Measurements from ENCODE around the gene ABCD1. TPM values are rescaled to one million over a fixed set of nuclear protein-coding genes. Genes with fewer than 3 reads are reported as not detected.
"Not testable (repeated sequence)": the region's sequence is repeated elsewhere in the genome, so short reads cannot be mapped to it uniquely, and the experiment has no call there.

The ABCD1 gene
- total and polyA plus RNA-seq, 9 donors: 1.4 to 11.1 (median 8.3) TPM

DNA sequence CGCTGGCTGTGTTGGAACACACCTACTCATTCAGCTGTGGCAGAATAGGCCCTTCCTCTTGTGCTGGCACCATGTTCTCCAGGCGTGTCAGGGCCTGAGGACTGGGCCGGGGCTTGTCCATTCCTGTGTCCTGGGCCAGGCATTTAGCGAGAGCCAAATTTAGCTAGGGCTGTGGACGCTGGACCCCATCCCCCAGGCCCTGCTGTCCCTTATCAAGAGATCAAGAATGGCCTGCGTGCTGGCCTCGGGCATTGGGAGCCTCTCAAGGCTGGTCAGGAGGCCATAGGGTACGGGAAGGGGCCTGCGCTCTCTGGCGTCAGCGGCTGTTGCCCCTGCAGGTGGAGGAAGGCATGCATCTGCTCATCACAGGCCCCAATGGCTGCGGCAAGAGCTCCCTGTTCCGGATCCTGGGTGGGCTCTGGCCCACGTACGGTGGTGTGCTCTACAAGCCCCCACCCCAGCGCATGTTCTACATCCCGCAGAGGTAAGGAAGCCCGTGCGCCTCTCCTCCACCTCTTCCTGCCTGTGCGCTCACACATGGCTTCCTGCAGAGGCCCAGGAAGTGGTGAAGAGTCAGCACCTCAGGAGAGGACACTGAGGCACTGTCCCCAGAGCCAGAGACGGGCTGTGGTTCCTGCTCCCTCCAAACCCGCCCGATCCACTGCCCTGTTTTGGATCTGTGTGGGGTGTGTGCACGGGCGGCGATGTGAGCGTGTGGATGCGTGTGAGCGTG is 15.3 kb downstream of the ABCD1 start:
- no peak for DNase-seq
- Histone ChIP-seq H3K36me3 (no peaks in the 10 kb centered on the region), H3K9me3 (no peaks in the 10 kb centered on the region)

GRCh38 chrX:153740631-153741222 is 16.1 kb downstream of the ABCD1 start:
- WGBS, 3 donors: 85 to 90% (median 86%) methylated on average over 12 to 16 of the region's 16 CpGs
- intact Hi-C loops (cut with DNase I): no loop called here
- no peak for TF ChIP-seq POLR2A (IDR thresholded peaks at IDR 0.05)
- TF ChIP-seq, protein P1, sequence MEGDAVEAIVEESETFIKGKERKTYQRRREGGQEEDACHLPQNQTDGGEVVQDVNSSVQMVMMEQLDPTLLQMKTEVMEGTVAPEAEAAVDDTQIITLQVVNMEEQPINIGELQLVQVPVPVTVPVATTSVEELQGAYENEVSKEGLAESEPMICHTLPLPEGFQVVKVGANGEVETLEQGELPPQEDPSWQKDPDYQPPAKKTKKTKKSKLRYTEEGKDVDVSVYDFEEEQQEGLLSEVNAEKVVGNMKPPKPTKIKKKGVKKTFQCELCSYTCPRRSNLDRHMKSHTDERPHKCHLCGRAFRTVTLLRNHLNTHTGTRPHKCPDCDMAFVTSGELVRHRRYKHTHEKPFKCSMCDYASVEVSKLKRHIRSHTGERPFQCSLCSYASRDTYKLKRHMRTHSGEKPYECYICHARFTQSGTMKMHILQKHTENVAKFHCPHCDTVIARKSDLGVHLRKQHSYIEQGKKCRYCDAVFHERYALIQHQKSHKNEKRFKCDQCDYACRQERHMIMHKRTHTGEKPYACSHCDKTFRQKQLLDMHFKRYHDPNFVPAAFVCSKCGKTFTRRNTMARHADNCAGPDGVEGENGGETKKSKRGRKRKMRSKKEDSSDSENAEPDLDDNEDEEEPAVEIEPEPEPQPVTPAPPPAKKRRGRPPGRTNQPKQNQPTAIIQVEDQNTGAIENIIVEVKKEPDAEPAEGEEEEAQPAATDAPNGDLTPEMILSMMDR (IDR thresholded peaks at IDR 0.05): no peak
- TF ChIP-seq EP300 (IDR thresholded peaks at IDR 0.05): no peak
- peaks cover 2% of the 10 kb centered on the region for H3K4me1 ChIP-seq (ENCODE audit: insufficient read depth)
- no peak overlapping the region for H3K27ac ChIP-seq
- no peaks in the 10 kb centered on the region for H3K9me3 ChIP-seq
- H3K36me3 ChIP-seq: no peaks in the 10 kb centered on the region
- no peaks in the 10 kb centered on the region for H3K27me3 ChIP-seq
- H3K4me3 ChIP-seq: no peak overlapping the region
- DNase-seq: no peak

More for the DNA sequence above, 15.3 kb downstream of the ABCD1 start:
- Histone ChIP-seq H3K27me3 (no peaks in the 10 kb centered on the region), H3K27ac (no peak overlapping the region), H3K4me1 (ENCODE audit: insufficient read depth) (peaks cover 2% of the 10 kb centered on the region), H3K4me3 (no peak overlapping the region)
- WGBS, 3 donors: 87 to 90% (median 89%) methylated on average over 28 to 29 of the region's 29 CpGs
- TF ChIP-seq POLR2A (IDR thresholded peaks at IDR 0.05) (no peak), EP300 (IDR thresholded peaks at IDR 0.05) (no peak)
- TF ChIP-seq, protein P1 (IDR thresholded peaks at IDR 0.05): no peak
- intact Hi-C loops (cut with DNase I): no loop called here

DNA sequence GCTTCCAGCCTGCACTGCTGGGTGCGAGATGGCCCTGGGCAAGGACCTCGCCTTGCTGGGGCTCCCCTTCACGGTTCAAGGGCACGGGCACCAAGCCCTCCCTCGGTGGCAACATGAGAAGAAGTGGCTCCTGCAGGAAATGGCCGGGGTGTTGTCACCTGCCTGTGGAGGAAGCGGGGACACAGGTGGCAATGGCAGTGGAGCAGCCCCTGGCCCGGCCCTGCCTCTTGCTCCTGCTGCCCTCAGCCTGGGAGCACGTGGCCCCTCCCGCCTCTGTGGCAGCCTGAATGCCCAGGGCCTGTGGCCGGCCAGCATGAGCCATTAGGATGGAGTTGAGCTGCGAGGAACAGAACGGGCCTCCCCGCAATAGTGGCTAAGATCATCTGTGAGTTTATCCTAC is 16.8 kb downstream of the ABCD1 start:
- Histone ChIP-seq H3K4me3 (no peak overlapping the region), H3K4me1 (ENCODE audit: insufficient read depth) (peaks cover 2% of the 10 kb centered on the region), H3K27ac (no peak overlapping the region), H3K9me3 (no peaks in the 10 kb centered on the region), H3K36me3 (no peaks in the 10 kb centered on the region), H3K27me3 (no peaks in the 10 kb centered on the region)
- WGBS, 3 donors: 83 to 91% (median 88%) methylated on average over 14 of the region's 14 CpGs
- no peak for DNase-seq
- intact Hi-C loops (cut with DNase I): no loop called here
- TF ChIP-seq EP300 (IDR thresholded peaks at IDR 0.05): no peak
- TF ChIP-seq POLR2A (IDR thresholded peaks at IDR 0.05): no peak
- TF ChIP-seq, protein P1 (IDR thresholded peaks at IDR 0.05): no peak

DNA sequence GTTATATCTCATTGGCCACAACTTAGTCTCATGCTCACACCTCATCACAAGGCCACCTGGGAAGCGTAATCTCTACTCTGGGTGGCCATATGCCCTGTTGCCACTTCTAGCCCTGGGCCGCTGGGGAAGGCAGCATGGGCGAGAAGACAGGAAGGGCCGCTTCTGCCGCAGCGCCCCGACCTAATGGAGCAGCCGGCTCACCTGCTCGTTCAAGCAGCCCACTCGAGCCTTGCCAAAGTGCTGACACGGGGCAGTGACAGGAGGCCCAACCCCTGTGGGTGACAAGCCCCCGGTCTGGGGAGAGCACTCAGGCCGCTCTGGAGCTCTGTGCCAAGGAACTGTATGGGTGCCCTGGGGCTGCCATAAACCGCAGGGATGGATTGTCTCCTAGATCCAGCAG is 17.5 kb downstream of the ABCD1 start:
- H3K36me3 ChIP-seq; DNase-seq; H3K27ac ChIP-seq; intact Hi-C loops (cut with DNase I); H3K9me3 ChIP-seq; H3K4me1 ChIP-seq (ENCODE audit: insufficient read depth); H3K4me3 ChIP-seq; H3K27me3 ChIP-seq: not testable (repeated sequence)
- WGBS, 3 donors: 90 to 94% (median 93%) methylated on average over 9 to 14 of the region's 14 CpGs

DNA sequence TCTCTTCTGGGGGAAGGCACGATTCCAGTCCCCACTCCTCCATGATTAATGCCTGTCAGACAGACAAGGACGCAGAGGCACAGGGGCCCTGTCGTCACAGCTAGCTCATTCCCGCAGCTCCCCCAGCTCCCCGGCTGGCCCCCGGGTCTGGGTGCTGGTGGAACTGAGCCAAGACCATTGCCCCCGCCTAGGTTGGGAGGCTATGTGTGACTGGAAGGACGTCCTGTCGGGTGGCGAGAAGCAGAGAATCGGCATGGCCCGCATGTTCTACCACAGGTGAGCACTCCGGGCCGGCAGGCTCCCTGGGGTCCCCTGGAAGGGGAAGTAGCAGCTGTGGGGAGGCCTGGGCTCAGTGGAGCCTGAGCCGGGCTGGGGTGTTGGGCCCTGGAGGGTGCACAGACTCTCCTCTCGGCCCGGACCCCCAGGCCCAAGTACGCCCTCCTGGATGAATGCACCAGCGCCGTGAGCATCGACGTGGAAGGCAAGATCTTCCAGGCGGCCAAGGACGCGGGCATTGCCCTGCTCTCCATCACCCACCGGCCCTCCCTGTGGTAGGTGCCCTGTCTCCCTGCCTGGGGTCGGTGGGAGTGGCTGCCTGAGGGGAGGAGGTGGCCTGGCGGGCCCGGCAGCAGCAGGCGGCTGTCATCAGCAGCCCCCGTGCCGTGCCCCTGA is 18.3 kb downstream of the ABCD1 start:
- H3K4me3 ChIP-seq; DNase-seq; intact Hi-C loops (cut with DNase I); H3K4me1 ChIP-seq (ENCODE audit: insufficient read depth); H3K27me3 ChIP-seq; H3K9me3 ChIP-seq; H3K27ac ChIP-seq; H3K36me3 ChIP-seq: not testable (repeated sequence)
- 53 to 74% (median 73%) methylated on average over 28 to 32 of the region's 32 CpGs for WGBS, 3 donors

DNA sequence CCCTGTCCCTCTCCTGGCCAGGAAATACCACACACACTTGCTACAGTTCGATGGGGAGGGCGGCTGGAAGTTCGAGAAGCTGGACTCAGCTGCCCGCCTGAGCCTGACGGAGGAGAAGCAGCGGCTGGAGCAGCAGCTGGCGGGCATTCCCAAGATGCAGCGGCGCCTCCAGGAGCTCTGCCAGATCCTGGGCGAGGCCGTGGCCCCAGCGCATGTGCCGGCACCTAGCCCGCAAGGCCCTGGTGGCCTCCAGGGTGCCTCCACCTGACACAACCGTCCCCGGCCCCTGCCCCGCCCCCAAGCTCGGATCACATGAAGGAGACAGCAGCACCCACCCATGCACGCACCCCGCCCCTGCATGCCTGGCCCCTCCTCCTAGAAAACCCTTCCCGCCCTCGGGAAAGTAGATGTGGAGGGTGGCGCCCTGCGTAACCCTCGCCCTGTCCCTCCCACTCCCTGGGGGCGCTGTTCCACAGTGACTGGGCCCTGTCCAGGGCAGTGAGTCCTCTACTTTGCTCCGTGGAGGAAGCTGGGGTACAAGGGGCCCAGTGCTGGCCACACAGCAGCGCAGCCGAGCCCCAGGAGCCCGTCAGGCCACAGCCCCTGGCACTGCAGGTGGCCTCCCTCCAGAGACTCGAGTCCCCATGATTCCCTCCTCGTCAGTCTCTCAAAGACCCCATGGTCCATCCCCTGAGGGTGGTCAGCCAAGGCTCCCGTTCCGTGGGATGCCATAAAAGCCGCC is 19.0 kb downstream of the ABCD1 start:
- intact Hi-C loops (cut with DNase I); H3K27me3 ChIP-seq; H3K9me3 ChIP-seq; H3K36me3 ChIP-seq; H3K4me3 ChIP-seq; H3K27ac ChIP-seq; H3K4me1 ChIP-seq (ENCODE audit: insufficient read depth): not testable (repeated sequence)
- 28 to 46% (median 45%) methylated on average over 21 to 34 of the region's 35 CpGs for WGBS, 3 donors
- peak; percentile 58 to 77 (median 64) for DNase-seq

Data from ovary (tissue), 9 donors.